Caco-2 (cell line): ENCODE results near the gene CACNG1. TPM values are rescaled to one million over a fixed set of nuclear protein-coding genes. Genes with fewer than 3 reads are reported as not detected.

Experiments used
- BruUV-seq: library from RNA; stranded (reverse); fragments of 400-500 nt; replicated peaks from 2 replicates; lab custom pipeline; 2021; lab: Mats Ljungman, UMichigan
- CTCF ChIA-PET: fragments of 300-600 bp; sonication (Branson Sonifier 250); formaldehyde crosslinking; loops from one replicate; lab custom pipeline; 2022; ENCODE audit warnings: antibody characterized with exemption; lab: Charles Lee
- POLR2A ChIA-PET: fragments of 300-600 bp; sonication (Branson Sonifier 250); formaldehyde crosslinking; loops from one replicate; lab custom pipeline; 2022; ENCODE audit warnings: antibody characterized with exemption; lab: Charles Lee
- DNase-seq, 2 experiments: peaks; one replicate each; pipeline versions ENCODE4 v3.0.0 to v3.0.0-alpha.2; 2020 to 2022
- H3K27me3 ChIP-seq: replicated peaks from 2 replicates; pipeline ENCODE4 v1.6.0; 2011; ENCODE audit warnings: low read length; ENCODE audit not compliant: control insufficient read depth, insufficient read depth
- H3K36me3 ChIP-seq: 2 replicates; pipeline ENCODE4 v1.5.1; 2011; ENCODE audit warnings: low read length; ENCODE audit not compliant: control insufficient read depth, insufficient read depth
- H3K4me1 ChIP-seq: fragments of 250-450 bp; sonication (Bioruptor Pico); 2 replicates; pipeline ENCODE4 v1.5.1; 2020; ENCODE audit warnings: mild to moderate bottlenecking
- H3K4me3 ChIP-seq: 2 replicates; pipeline ENCODE4 v1.5.1; 2011; ENCODE audit warnings: low read depth, mild to moderate bottlenecking, control low read depth, low read length
- H3K9me3 ChIP-seq: fragments of 250-450 bp; sonication (Bioruptor Pico); 2 replicates; pipeline ENCODE4 v1.5.1; 2020; ENCODE audit warnings: mild to moderate bottlenecking, moderate library complexity
- H3K27ac Mint-ChIP-seq: one replicate; pipeline ENCODE4 v1.8.0; 2022; ENCODE audit warnings: mixed read lengths; ENCODE audit not compliant: unreplicated experiment
- H3K27me3 Mint-ChIP-seq: one replicate; pipeline ENCODE4 v1.8.0; 2022; ENCODE audit warnings: mixed read lengths; ENCODE audit not compliant: insufficient read depth, unreplicated experiment
- H3K36me3 Mint-ChIP-seq: one replicate; pipeline ENCODE4 v1.8.0; 2022; ENCODE audit warnings: mild to moderate bottlenecking, mixed read lengths; ENCODE audit not compliant: insufficient read depth, unreplicated experiment
- H3K4me1 Mint-ChIP-seq: one replicate; pipeline ENCODE4 v1.8.0; 2022; ENCODE audit warnings: low read depth, mixed read lengths; ENCODE audit not compliant: unreplicated experiment
- H3K4me3 Mint-ChIP-seq: one replicate; pipeline ENCODE4 v1.8.0; 2022; ENCODE audit warnings: mild to moderate bottlenecking, moderate library complexity, mixed read lengths; ENCODE audit not compliant: unreplicated experiment
- H3K9me3 Mint-ChIP-seq: one replicate; pipeline ENCODE4 v1.8.0; 2022; ENCODE audit warnings: mixed read lengths; ENCODE audit not compliant: unreplicated experiment
- CTCF ChIP-seq, 2 experiments: fragments of 200-600 bp in 1 of 2; IDR thresholded peaks; 1 replicate in 1 of 2; 2 replicates in 1 of 2; pipeline versions ENCODE4 v1.5.1 to v1.8.0; 2011 to 2022; ENCODE audit warnings: antibody characterized with exemption in 1 of 2, control low read depth in 1 of 2, inconsistent platforms in 1 of 2, low read depth in 1 of 2, low read length in 1 of 2, mild to moderate bottlenecking in 1 of 2, moderate library complexity in 1 of 2; ENCODE audit not compliant: insufficient read depth in 1 of 2, severe bottlenecking in 1 of 2, unreplicated experiment in 1 of 2
- intact Hi-C: fragments of 100-400 bp; cut with micrococcal nuclease; formaldehyde crosslinking; loops from one replicate; pipeline ENCODE4 v1.10.0; 2022; ENCODE audit not compliant: unreplicated experiment
- total RNA-seq: library from RNA; stranded (reverse); gene quantifications from 2 replicates; pipeline ENCODE4 v1.2.3, GENCODE V29; 2022

The CACNG1 gene
- total RNA-seq, 1 experiment from 2014 or later, result not detected

- POLR2A ChIA-PET, result no interaction called here
- Mint-ChIP-seq H3K36me3 (no peaks in the 10 kb centered on the region), H3K27ac (no peak overlapping the region), H3K4me3 (no peak overlapping the region), H3K4me1 (peaks cover 14% of the 10 kb centered on the region), H3K27me3 (no peaks in the 10 kb centered on the region), H3K9me3 (no peaks in the 10 kb centered on the region)
- Histone ChIP-seq H3K27me3 (no peaks in the 10 kb centered on the region), H3K4me3 (no peak overlapping the region), H3K9me3 (no peaks in the 10 kb centered on the region), H3K4me1 (peaks cover 7% of the 10 kb centered on the region; the same call in 1 of the 2 replicates), H3K36me3 (no peaks in the 10 kb centered on the region)
- no peak for DNase-seq
- CTCF ChIA-PET, result no interaction called here
- intact Hi-C loops, result no loop called here
- no TSS peak for BruUV-seq
- no peak for TF ChIP-seq CTCF (IDR thresholded peaks at IDR 0.05; ENCODE audit: insufficient read depth in 1 of 2, low read depth in 1 of 2, low read length in 1 of 2, severe bottlenecking in 1 of 2, unreplicated experiment in 1 of 2)
Measured at GRCh38 chr17:67016039-67016762, 28.2 kb upstream of the CACNG1 start.

- H3K4me3 Mint-ChIP-seq, result no peak overlapping the region
- Histone ChIP-seq H3K27me3 (no peaks in the 10 kb centered on the region), H3K4me3 (no peak overlapping the region), H3K9me3 (no peaks in the 10 kb centered on the region), H3K4me1 (peaks cover 7% of the 10 kb centered on the region; the same call in 1 of the 2 replicates), H3K36me3 (no peaks in the 10 kb centered on the region)
- ChIA-PET POLR2A (no interaction called here), CTCF (no interaction called here)
- H3K4me1 Mint-ChIP-seq, result peaks cover 14% of the 10 kb centered on the region
- no peak overlapping the region for H3K27ac Mint-ChIP-seq
- intact Hi-C loops, result no loop called here
- no peak for TF ChIP-seq CTCF (IDR thresholded peaks at IDR 0.05; ENCODE audit: insufficient read depth in 1 of 2, low read depth in 1 of 2, low read length in 1 of 2, severe bottlenecking in 1 of 2, unreplicated experiment in 1 of 2)
- no peaks in the 10 kb centered on the region for H3K27me3 Mint-ChIP-seq
- no peak for DNase-seq
- H3K9me3 Mint-ChIP-seq, result no peaks in the 10 kb centered on the region
- BruUV-seq, result no TSS peak
- H3K36me3 Mint-ChIP-seq, result no peaks in the 10 kb centered on the region
Measured at GRCh38 chr17:67017910-67018309, 26.4 kb upstream of the CACNG1 start.

DNA sequence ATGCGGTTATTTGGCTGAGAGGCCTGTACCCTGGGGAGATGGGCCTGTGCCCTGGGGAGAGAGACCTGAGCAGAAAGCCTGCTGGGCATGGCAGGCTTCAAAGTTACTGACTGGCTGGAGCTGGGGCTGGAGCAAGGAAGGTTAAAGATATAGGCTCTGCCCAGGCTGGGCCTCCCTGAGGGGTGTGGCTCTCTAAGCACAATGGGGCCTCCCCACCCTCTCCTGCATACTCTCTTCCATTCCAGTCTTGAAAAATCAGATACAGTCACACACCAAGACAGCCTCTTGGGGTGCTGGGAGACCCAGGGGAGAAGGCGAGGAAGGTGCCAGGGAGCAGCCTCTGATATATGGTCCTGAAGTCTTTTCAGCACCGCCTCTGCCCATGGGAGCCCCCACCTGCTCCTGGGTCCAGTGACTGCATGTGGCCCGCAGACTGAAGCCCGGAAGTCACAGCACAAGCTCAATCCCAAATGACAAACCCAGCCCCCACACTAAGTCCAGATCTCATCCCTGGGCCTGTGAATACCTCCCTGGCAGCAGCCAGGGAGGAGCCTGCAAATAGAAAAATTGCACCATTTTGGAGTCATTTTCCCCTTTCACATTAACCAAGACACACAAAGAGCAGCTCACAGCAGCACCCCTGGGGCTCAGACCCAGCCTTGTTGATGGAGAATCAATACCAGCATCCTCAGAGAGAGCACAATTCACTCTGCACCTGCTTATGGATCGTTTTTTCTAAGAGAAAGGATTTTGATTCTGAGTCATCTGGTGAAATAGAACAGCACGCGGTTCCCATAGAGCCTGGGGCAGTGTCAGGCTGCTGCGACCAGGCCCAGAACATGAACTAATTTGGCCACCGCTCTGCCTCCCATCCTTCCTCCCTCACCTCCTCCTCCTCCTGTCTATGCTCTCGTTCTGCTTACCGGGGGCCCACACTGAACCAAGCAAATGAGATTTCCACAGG is 25.6 kb upstream of the CACNG1 start:
- Mint-ChIP-seq H3K4me1 (peaks cover 14% of the 10 kb centered on the region), H3K4me3 (no peak overlapping the region), H3K27ac (no peak overlapping the region), H3K9me3 (no peaks in the 10 kb centered on the region), H3K36me3 (no peaks in the 10 kb centered on the region), H3K27me3 (no peaks in the 10 kb centered on the region)
- no TSS peak for BruUV-seq
- Histone ChIP-seq H3K4me1 (peaks cover 7% of the 10 kb centered on the region; the same call in 1 of the 2 replicates), H3K27me3 (no peaks in the 10 kb centered on the region), H3K36me3 (no peaks in the 10 kb centered on the region), H3K9me3 (no peaks in the 10 kb centered on the region), H3K4me3 (no peak overlapping the region)
- DNase-seq, result no peak
- intact Hi-C loops, result no loop called here
- no peak for TF ChIP-seq CTCF (IDR thresholded peaks at IDR 0.05; ENCODE audit: insufficient read depth in 1 of 2, low read depth in 1 of 2, low read length in 1 of 2, severe bottlenecking in 1 of 2, unreplicated experiment in 1 of 2)
- ChIA-PET CTCF (no interaction called here), POLR2A (interaction anchor here (0.6 kb wide), 1 partner anchor 334 kb away, joined by 3 read pairs; no protein-coding TSS in a partner anchor)
